HepG2 (cell line): Measurements from ENCODE around the gene METTL21C. TPM values are rescaled to one million over a fixed set of nuclear protein-coding genes. Genes with fewer than 3 reads are reported as not detected.

Experiments used
- ATAC-seq: fragments of 200-7000 bp; cut with Tn5 transposase; 3 replicates; pipeline ENCODE4 v1.9.1; 2020; ENCODE audit warnings: mild to moderate bottlenecking, moderate library complexity
- BruUV-seq: library from RNA; stranded (reverse); fragments of 400-500 nt; replicated peaks from 2 replicates; lab custom pipeline; 2021; lab: Mats Ljungman, UMichigan
- CTCF ChIA-PET: fragments of 300-600 bp; formaldehyde crosslinking; extraction: SDS; loops from one replicate; lab custom pipeline; 2021; ENCODE audit warnings: low total read pairs, inconsistent platforms, low intra/inter-chr PET ratio; lab: Yijun Ruan, JAX
- POLR2A ChIA-PET: fragments of 350-600 bp; sonication (Branson Sonifier 250); formaldehyde crosslinking; loops from one replicate; lab custom pipeline; 2020; ENCODE audit warnings: antibody characterized with exemption, inconsistent platforms; lab: Yijun Ruan, JAX
- DNase-seq: peaks from one replicate; pipeline ENCODE4 v3.0.0-alpha.2; 2015; ENCODE audit warnings: low spot score
- FAIRE-seq: peaks from 3 replicates; lab custom pipeline; 2011; peaks lifted over from hg19 to GRCh38; lab: Jason Lieb, UNC
- H2AFZ ChIP-seq: one replicate; pipeline ENCODE4 v1.6.1; 2011; ENCODE audit warnings: low read length, inconsistent platforms
- H3K27ac ChIP-seq: fragments of 300-600 bp; 3 replicates; pipeline ENCODE4 v1.8.0; 2011; ENCODE audit warnings: mixed run types, mild to moderate bottlenecking, mixed read lengths, low read length, inconsistent platforms; ENCODE audit not compliant: insufficient read depth; ENCODE audit errors: extremely low read length
- H3K27me3 ChIP-seq, 2 experiments: fragments of 200-600 bp in 1 of 2; 2 replicates in 1 of 2; 3 replicates in 1 of 2; pipeline versions ENCODE4 v1.6.0 to v1.8.0; 2011; ENCODE audit warnings: low read length in 2 of 2, mild to moderate bottlenecking in 2 of 2, moderate library complexity in 2 of 2, inconsistent platforms in 1 of 2; ENCODE audit not compliant: insufficient read depth in 2 of 2, control insufficient read depth in 1 of 2
- H3K36me3 ChIP-seq, 2 experiments: fragments of 200-600 bp in 1 of 2; replicated peaks in 1 of 2; 2 replicates in 1 of 2; 3 replicates in 1 of 2; pipeline versions ENCODE4 v1.5.1 to v1.8.0; 2011; ENCODE audit warnings: low read length in 2 of 2, inconsistent platforms in 1 of 2; ENCODE audit not compliant: insufficient read depth in 2 of 2, control insufficient read depth in 1 of 2
- H3K4me1 ChIP-seq: 2 replicates; pipeline ENCODE4 v1.5.1; 2012; ENCODE audit warnings: low read length, inconsistent platforms; ENCODE audit not compliant: insufficient read depth
- H3K4me2 ChIP-seq: 2 replicates; pipeline ENCODE4 v1.6.0; 2011; ENCODE audit warnings: low read depth, low read length, inconsistent platforms
- H3K4me3 ChIP-seq, 3 experiments: fragments of 200-600 bp in 1 of 3; sonication (generic), shearing (Covaris generic) in 1 of 3; replicated peaks in 1 of 3; 2 replicates each; pipeline ENCODE4 v1.5.1; 2011 to 2016; ENCODE audit warnings: low read length in 3 of 3, inconsistent platforms in 2 of 3, low read depth in 2 of 3, mild to moderate bottlenecking in 2 of 3, control low read depth in 1 of 3, mixed read lengths in 1 of 3; ENCODE audit not compliant: insufficient read depth in 1 of 3
- H3K79me2 ChIP-seq: one replicate; pipeline ENCODE4 v1.6.1; 2011; ENCODE audit warnings: low read length, inconsistent platforms; ENCODE audit not compliant: insufficient read depth
- H3K9ac ChIP-seq: 2 replicates; pipeline ENCODE4 v1.6.0; 2011; ENCODE audit warnings: mild to moderate bottlenecking, low read depth, low read length, inconsistent platforms; ENCODE audit not compliant: insufficient read depth
- H3K9me3 ChIP-seq: 2 replicates; pipeline ENCODE4 v1.5.1; 2012; ENCODE audit warnings: mild to moderate bottlenecking, low read length
- H4K20me1 ChIP-seq: 2 replicates; pipeline ENCODE4 v1.6.0; 2011; ENCODE audit warnings: inconsistent platforms, mild to moderate bottlenecking, low read length, moderate library complexity; ENCODE audit not compliant: insufficient read depth
- HOMEZ ChIP-seq: IDR thresholded peaks from 2 replicates; pipeline ENCODE4 v1.6.1; 2016; ENCODE audit warnings: low read depth
- MTERF4 ChIP-seq: sonication (generic); formaldehyde crosslinking; IDR thresholded peaks from 2 replicates; pipeline ENCODE4 v1.8.0; 2023; ENCODE audit warnings: mild to moderate bottlenecking, missing genetic modification reagents
- SNAPC4 ChIP-seq: sonication (generic); formaldehyde crosslinking; IDR thresholded peaks from 2 replicates; pipeline ENCODE4 v1.4.0; 2020; ENCODE audit warnings: mild to moderate bottlenecking, missing genetic modification reagents
- TEF ChIP-seq: sonication (generic); formaldehyde crosslinking; IDR thresholded peaks from 2 replicates; pipeline ENCODE4 v1.5.0; 2020; ENCODE audit warnings: missing genetic modification reagents
- ZBTB7A ChIP-seq: sonication (generic); formaldehyde crosslinking; IDR thresholded peaks from 2 replicates; pipeline ENCODE4 v1.8.0; 2022; ENCODE audit warnings: mild to moderate bottlenecking, missing genetic modification reagents
- ZNF260 ChIP-seq: sonication (generic); formaldehyde crosslinking; IDR thresholded peaks from 2 replicates; pipeline ENCODE4 v1.4.0; 2020; ENCODE audit warnings: missing genetic modification reagents, low read depth, mild to moderate bottlenecking, borderline replicate concordance
- ZNF33A ChIP-seq: sonication (generic); formaldehyde crosslinking; IDR thresholded peaks from 2 replicates; pipeline ENCODE4 v1.5.1; 2020; ENCODE audit warnings: missing genetic modification reagents, mild to moderate bottlenecking, moderate library complexity, borderline replicate concordance
- ZNF605 ChIP-seq: sonication (generic); formaldehyde crosslinking; IDR thresholded peaks from 2 replicates; pipeline ENCODE4 v1.8.0; 2022; ENCODE audit warnings: mild to moderate bottlenecking, missing genetic modification reagents
- WGBS: methylation state at CpG from one replicate; pipeline ENCODE4 v1.1.6; 2017; ENCODE audit warnings: low lambda C conversion rate; 5-methylcytosine and 5-hydroxymethylcytosine counted together
- in situ Hi-C: cut with HindIII; loops from 2 replicates; pipeline ENCODE4 v1.10.0; 2017; ENCODE audit warnings: low pct_unique_long_range_greater_than_20kb; ENCODE audit not compliant: extremely low pct_ligation_motif_present
- intact Hi-C: fragments of 100-400 bp; cut with micrococcal nuclease; formaldehyde crosslinking; loops from one replicate; pipeline ENCODE4 v1.10.0; 2022; ENCODE audit not compliant: unreplicated experiment
- polyA plus RNA-seq, 8 experiments: library from polyadenylated mRNA; depleted of rRNA in 3 of 8; stranded (reverse) in 7 of 8; unstranded in 1 of 8; fragments of >200 nt; fragmentation: Illumina TruSeq in 4 of 8; extraction: Trizol in 4 of 8; gene quantifications; 2 replicates each; pipeline versions ENCODE4 v1.2.1 to v1.2.3, GENCODE V29; 2011 to 2016; ENCODE audit warnings: low read depth in 4 of 8, missing spikeins in 1 of 8, mixed read lengths in 1 of 8; ENCODE audit not compliant: insufficient read depth in 1 of 8
- total RNA-seq, 5 experiments: library from RNA; depleted of rRNA; stranded (reverse); fragments of >200 nt; fragmentation: Illumina TruSeq; extraction: Trizol; gene quantifications; 2 replicates each; pipeline ENCODE4 v1.2.3, GENCODE V29; 2016; ENCODE audit warnings: low read depth in 1 of 5

Gene METTL21C
- total and polyA plus RNA-seq, 2 of the 13 experiments (the other 11 are each of a cell fraction or from before 2014, with no cell fraction given): not detected

- TF ChIP-seq ZBTB7A (CRISPR knock-in tag) (no peak), HOMEZ (no peak), ZNF605 (no peak)
- TF ChIP-seq, all 625 proteins: peak for 0
Observed at GRCh38 chr13:102680133-102680717, 14.6 kb downstream of the METTL21C start (continued).

- WGBS: 81% methylated on average over 3 of the region's 3 CpGs
- ATAC-seq (no peak), DNase-seq (no peak), FAIRE-seq (no peak)
- Histone ChIP-seq H3K4me1 (no peaks in the 10 kb centered on the region), H3K36me3 (peaks cover 0 to 28% of the 10 kb centered on the region in 2 experiments; a peak in 2 of 5 replicates), H4K20me1 (no peaks in the 10 kb centered on the region), H3K4me2 (no peak overlapping the region), H3K9ac (no peak overlapping the region), H2AFZ (no peak overlapping the region), H3K27me3 (no peaks in the 10 kb centered on the region), H3K9me3 (no peaks in the 10 kb centered on the region), H3K27ac (no peak overlapping the region), H3K79me2 (no peaks in the 10 kb centered on the region), H3K4me3 (no peak overlapping the region)
- BruUV-seq: no TSS peak
- intact Hi-C loops: no loop called here
- ChIA-PET POLR2A (no interaction called here), CTCF (no interaction called here)
- in situ Hi-C loops: no loop called here
- no peak for TF ChIP-seq SNAPC4 (CRISPR knock-in tag)
- TF ChIP-seq ZNF260: no peak
- TF ChIP-seq ZNF33A (CRISPR knock-in tag): no peak
- no peak for TF ChIP-seq TEF (CRISPR knock-in tag)
- TF ChIP-seq MTERF4 (CRISPR knock-in tag): no peak
Observed at GRCh38 chr13:102679449-102680132, 15.3 kb downstream of the METTL21C start.
